ENCODE measurements around the gene PRAME. TPM values are rescaled to one million over a fixed set of nuclear protein-coding genes. Genes with fewer than 3 reads are reported as not detected.
"Not testable (repeated sequence)": the region's sequence is repeated elsewhere in the genome, so short reads cannot be mapped to it uniquely, and the experiment has no call there.

PRAME gene
- total RNA-seq, 2 donors from 2014 or later: 2.8 TPM; not detected in 1

DNA sequence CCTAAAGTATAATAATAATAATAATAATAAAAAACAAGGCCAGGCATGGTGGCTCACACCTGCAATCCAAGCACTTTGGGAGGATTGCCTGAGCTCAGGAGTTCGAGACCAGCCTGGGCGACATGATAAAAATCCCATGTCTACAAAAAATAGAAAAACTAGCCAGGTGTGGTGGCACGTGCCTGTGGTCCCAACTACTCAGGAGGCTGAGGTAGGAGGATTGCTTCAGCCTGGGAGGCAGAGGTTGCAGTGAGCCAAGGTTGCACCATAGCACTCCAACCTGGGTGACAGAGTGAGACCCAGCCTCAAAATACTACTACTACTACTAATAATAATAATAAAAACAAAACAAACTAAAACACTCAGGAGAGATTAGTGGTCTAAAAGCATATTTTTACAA is 23.4 kb downstream of the PRAME start:
- Histone ChIP-seq H3K9ac (ENCODE audit: low read depth in 2 of 2, low read length in 2 of 2) (no peak overlapping the region), H3K27ac (no peak overlapping the region), H3K4me1 (no peaks in the 10 kb centered on the region), H3K27me3 (no peaks in the 10 kb centered on the region), H3K4me3 (no peak overlapping the region), H3K36me3 (no peaks in the 10 kb centered on the region), H3K9me3 (no peaks in the 10 kb centered on the region)
- no peak for DNase-seq
- TF ChIP-seq, protein P1, sequence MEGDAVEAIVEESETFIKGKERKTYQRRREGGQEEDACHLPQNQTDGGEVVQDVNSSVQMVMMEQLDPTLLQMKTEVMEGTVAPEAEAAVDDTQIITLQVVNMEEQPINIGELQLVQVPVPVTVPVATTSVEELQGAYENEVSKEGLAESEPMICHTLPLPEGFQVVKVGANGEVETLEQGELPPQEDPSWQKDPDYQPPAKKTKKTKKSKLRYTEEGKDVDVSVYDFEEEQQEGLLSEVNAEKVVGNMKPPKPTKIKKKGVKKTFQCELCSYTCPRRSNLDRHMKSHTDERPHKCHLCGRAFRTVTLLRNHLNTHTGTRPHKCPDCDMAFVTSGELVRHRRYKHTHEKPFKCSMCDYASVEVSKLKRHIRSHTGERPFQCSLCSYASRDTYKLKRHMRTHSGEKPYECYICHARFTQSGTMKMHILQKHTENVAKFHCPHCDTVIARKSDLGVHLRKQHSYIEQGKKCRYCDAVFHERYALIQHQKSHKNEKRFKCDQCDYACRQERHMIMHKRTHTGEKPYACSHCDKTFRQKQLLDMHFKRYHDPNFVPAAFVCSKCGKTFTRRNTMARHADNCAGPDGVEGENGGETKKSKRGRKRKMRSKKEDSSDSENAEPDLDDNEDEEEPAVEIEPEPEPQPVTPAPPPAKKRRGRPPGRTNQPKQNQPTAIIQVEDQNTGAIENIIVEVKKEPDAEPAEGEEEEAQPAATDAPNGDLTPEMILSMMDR (IDR thresholded peaks at IDR 0.05): no peak
- intact Hi-C loops (cut with DNase I): no loop called here

DNA sequence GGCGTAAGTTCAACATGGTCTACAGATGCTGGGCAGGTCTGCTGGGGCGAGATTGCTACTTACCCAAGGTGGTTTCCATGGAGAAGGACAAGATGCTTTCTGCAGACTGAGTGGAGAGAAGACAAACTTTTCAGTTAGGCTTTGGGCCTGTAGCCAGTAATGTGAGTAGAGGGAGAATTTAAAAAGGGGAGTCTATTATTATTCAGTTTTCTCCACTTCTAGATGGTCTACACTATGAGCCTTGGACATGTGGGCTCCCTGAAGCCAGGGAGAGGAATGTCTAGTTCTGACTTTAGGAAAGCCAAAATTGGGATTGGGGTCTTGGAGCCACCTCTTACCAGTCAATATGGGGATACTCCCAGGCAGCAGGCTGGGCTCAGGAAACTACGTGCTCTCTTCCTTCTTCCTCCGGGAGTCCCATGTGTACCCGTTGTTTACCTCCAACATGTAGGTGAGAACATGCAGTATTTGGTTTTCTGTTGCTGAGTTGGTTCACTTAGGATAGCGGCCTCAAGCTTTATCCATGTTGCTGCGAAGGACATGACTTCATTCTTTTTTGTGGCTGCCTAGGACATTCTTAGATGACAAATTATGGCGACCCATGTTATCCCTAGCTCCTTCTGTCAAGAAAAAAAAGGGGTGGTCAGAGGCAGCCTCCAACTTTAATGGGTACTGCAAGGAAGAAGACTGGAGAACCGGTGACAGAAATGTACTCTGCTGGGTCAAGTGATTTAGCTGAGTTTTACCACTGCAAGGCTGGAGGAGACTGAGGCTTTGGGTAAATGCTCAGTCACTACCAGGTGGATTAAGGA is 24.3 kb downstream of the PRAME start:
- DNase-seq: no peak
- Histone ChIP-seq H3K4me1 (no peaks in the 10 kb centered on the region), H3K27me3 (no peaks in the 10 kb centered on the region), H3K9ac (ENCODE audit: low read depth in 2 of 2, low read length in 2 of 2) (no peak overlapping the region), H3K27ac (no peak overlapping the region), H3K4me3 (no peak overlapping the region), H3K36me3 (no peaks in the 10 kb centered on the region), H3K9me3 (no peaks in the 10 kb centered on the region)
- TF ChIP-seq, protein P1 (IDR thresholded peaks at IDR 0.05): no peak
- intact Hi-C loops (cut with DNase I): no loop called here

DNA sequence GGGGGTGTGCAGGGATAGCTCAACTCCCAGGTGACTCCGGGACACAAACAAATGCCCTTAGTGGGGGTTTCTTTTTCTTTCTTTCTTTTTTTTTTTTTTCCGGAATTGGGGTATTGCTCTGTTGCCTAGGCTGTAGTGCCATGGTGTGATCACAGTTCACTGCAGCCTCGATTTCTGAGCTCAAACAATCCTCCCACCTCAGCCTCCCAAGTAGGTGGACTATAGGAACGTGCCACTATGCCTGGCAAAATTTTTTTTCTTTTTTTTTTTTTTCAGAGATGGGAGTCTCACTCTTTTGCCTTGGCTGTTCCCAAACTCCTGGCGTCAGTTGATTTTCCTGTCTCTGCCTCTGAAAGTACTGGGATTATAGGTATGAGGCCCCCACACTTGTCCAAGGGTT is 25.2 kb downstream of the PRAME start:
- H3K4me1 ChIP-seq: no peaks in the 10 kb centered on the region
- intact Hi-C loops (cut with DNase I): no loop called here
- H3K36me3 ChIP-seq: no peaks in the 10 kb centered on the region

DNA sequence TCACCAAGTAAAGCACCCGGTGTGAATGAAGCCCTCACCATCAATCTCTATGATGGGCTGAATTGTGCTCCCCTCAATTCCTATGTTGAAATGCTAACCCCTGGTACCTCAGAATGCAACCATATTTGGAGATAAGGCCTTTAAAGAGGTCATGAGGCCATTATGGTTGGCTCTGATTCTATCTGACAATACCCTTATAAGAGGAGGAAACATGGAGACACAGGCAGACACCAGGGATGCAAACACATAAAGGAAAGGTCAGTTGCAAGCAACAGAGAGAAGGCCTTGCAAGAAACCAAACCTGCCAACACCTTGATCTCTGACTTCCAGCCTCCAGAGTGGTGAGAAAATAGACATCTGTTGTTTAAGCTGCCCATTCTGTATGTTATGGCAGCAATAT is 25.6 kb downstream of the PRAME start:
- intact Hi-C loops (cut with DNase I): no loop called here
- no peaks in the 10 kb centered on the region for H3K4me1 ChIP-seq
- H3K9me3 ChIP-seq: no peaks in the 10 kb centered on the region
- no peaks in the 10 kb centered on the region for H3K36me3 ChIP-seq
- no peaks in the 10 kb centered on the region for H3K27me3 ChIP-seq
- no peak overlapping the region for H3K9ac ChIP-seq (ENCODE audit: low read depth in 2 of 2, low read length in 2 of 2)
- no peak overlapping the region for H3K27ac ChIP-seq
- TF ChIP-seq, protein P1 (IDR thresholded peaks at IDR 0.05): no peak
- DNase-seq: no peak
- no peak overlapping the region for H3K4me3 ChIP-seq

More for the DNA sequence above, 25.2 kb downstream of the PRAME start:
- TF ChIP-seq, protein P1 (IDR thresholded peaks at IDR 0.05): no peak
- Histone ChIP-seq H3K9ac (ENCODE audit: low read depth in 2 of 2, low read length in 2 of 2) (no peak overlapping the region), H3K27ac (no peak overlapping the region), H3K4me3 (no peak overlapping the region), H3K9me3 (no peaks in the 10 kb centered on the region), H3K27me3 (no peaks in the 10 kb centered on the region)
- DNase-seq: no peak

DNA sequence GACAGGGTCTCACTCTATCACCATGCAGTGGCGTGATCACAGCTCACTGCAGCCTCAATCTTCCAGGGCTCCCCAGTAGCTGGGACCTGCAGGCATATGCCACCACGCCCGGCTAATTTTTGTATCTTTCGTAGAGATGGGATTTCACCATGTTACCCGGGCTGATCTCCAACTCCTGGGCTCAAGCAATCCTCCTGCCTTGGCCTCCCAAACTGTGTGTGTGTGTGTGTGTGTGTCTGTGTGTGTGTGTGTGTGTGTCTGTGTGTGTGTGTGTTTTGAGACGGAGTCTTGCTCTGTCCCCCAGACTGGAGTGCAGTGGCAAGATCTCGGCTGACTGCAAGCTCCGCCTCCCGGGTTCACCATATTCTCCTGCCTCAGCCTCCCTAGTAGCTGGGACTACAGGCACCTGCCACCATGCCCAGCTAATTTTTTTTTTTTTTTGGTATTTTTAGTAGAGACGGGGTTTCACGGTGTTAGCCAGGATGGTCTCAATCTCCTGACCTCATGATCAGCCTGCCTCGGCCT is 26.5 kb downstream of the PRAME start:
- H3K4me3 ChIP-seq; H3K9ac ChIP-seq (ENCODE audit: low read depth in 2 of 2, low read length in 2 of 2); H3K9me3 ChIP-seq; DNase-seq; intact Hi-C loops (cut with DNase I); H3K4me1 ChIP-seq; H3K27ac ChIP-seq; H3K27me3 ChIP-seq; H3K36me3 ChIP-seq: not testable (repeated sequence)
